Measurements from ENCODE around the gene CYB561D2.

CYB561D2 gene

DNA sequence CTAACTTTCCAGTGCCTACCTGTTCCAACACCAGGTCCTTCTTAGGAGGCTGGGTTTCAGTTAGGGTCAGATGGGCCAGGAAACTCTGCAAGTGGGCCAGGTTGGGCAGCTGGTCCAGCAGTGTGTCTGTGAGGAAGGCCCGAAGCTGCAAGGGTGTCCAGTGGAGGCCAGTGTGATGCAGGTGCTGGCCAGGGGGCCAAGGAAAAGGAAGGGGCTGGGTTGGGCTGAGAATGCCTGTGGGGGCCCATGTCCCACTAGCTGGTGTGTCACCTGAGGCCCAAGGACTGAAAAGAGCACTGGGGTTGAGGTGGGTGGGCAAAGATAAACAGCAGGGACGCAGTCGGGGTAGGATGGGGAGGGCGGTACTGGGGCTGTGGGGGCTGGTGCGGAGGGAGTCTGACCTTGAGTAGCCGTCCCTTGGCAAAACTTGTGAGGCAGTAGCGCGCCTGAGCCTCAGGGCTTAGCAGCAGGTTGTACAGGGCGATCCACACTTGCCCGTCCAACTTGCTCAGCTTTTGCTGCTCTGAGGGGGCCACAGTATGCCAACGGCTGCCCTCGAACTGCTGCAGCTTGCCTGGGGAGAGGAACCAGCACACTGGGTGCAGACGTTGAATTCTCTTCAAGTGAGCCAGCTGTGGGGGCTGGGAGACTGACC is 8.5 kb upstream of the CYB561D2 start:
- DNase-seq (ENCODE audit: low spot score), result no peak

- DNase-seq (ENCODE audit: low spot score), result no peak
Observed at GRCh38 chr3:50342813-50343633, 7.6 kb upstream of the CYB561D2 start.

- no peak for DNase-seq (ENCODE audit: low spot score)
Observed at GRCh38 chr3:50345008-50345407, 5.7 kb upstream of the CYB561D2 start.

GRCh38 chr3:50345586-50346234 is 5.0 kb upstream of the CYB561D2 start, which contains the start of gene ZMYND10:
Gene ZMYND10, minus strand, starts transcription at chr3:50345732. Its CDS starts 153 bp downstream, at chr3:50345579.
- DNase-seq (ENCODE audit: low spot score), result peak; percentile 82

GRCh38 chr3:50347187-50347813 is 3.4 kb upstream of the CYB561D2 start:
- DNase-seq (ENCODE audit: low spot score), result no peak

DNA sequence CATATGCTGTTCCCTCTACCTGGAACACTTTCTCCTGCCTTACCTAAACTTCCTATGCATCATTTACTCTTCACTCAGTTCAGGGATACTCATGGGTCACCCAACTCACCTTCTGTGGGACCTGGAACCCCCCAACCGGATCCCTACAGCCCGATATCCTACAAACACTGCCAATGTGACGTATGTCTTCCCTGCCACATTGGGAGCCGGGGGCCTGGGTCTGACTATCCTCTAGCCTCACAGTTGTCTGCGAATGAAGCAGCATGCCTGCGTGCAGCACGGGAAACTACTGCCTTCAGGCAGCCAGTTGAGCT is 492 bp upstream of the CYB561D2 start:
- no peak for DNase-seq (ENCODE audit: low spot score)

DNA sequence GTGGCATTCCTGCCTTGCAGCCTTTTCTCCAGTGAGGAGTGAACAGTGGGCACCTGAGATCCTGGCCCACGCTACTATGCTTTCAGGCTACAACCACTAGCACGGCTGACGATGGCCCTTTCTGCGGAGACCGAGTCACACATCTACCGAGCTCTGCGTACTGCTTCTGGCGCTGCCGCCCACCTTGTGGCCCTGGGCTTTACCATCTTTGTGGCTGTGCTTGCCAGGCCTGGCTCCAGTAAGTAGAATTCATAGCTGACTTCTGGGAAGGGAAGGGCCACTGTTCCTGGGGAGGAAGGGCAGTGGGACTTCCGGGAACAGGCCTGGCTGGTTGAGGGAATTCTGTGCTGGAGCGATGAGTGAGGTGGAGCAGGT is 648 bp downstream of the CYB561D2 start:
- DNase-seq (ENCODE audit: low spot score), result no peak

GRCh38 chr3:50352781-50353180 is 2.1 kb downstream of the CYB561D2 start:
- no peak for DNase-seq (ENCODE audit: low spot score)

GRCh38 chr3:50353245-50354004 is 2.8 kb downstream of the CYB561D2 start:
- no peak for DNase-seq (ENCODE audit: low spot score)

GRCh38 chr3:50354186-50354764 is 3.6 kb downstream of the CYB561D2 start:
- no peak for DNase-seq (ENCODE audit: low spot score)

DNA sequence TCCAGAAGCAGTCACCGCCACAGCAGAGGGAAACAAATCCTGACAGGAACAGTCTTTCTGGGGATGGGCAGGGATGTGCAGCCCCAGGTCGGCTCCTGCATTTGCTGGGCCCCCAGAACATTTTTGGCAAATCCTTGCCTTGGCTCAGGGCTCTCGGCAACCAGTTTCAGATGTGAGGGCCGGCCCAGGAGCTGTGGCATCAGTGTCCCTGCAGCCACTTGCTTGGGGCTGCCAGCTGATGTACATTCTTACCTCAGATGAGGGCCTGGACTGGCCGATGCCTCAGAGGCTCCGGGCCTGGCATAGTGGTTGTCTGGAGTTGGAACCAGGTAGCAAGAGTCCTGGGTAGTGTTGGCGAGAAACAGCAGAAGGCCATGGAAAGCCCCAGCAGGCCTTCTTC is 4.2 kb downstream of the CYB561D2 start:
- DNase-seq (ENCODE audit: low spot score), result no peak

- no peak for DNase-seq (ENCODE audit: low spot score)
Observed at GRCh38 chr3:50355829-50356552, 5.3 kb downstream of the CYB561D2 start.

- no peak for DNase-seq (ENCODE audit: low spot score)
Observed at GRCh38 chr3:50356553-50356952, 5.9 kb downstream of the CYB561D2 start.

GRCh38 chr3:50357481-50357880 is 6.8 kb downstream of the CYB561D2 start:
- DNase-seq (ENCODE audit: low spot score), result no peak

DNA sequence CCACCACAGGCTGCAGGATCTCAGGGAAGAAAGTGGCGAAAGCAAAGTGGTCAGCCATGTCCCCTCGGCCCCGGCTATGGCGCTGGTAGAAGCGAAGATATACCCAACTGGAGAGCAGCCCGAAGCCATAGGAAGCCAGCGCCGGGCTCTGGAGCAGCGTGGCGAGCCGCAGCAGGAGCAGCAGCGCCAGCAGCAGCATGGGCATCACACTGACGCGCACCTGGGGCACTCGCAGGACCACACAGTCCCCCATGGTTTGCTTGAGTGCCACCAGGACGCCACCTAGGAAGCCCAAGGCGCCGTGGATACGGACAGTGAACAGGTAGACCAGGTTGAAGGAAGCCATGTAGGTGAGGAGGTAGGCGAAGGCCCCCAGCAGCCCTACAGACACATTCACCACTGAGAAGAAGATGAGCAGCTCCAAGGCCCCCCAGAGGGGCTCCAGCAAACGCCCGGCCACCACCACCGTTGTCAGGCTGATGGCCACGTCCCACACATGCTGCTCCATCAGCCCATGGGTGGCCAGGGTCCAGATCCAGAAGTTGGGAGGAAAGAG is 7.8 kb downstream of the CYB561D2 start:
- DNase-seq (ENCODE audit: low spot score), result no peak

DNA sequence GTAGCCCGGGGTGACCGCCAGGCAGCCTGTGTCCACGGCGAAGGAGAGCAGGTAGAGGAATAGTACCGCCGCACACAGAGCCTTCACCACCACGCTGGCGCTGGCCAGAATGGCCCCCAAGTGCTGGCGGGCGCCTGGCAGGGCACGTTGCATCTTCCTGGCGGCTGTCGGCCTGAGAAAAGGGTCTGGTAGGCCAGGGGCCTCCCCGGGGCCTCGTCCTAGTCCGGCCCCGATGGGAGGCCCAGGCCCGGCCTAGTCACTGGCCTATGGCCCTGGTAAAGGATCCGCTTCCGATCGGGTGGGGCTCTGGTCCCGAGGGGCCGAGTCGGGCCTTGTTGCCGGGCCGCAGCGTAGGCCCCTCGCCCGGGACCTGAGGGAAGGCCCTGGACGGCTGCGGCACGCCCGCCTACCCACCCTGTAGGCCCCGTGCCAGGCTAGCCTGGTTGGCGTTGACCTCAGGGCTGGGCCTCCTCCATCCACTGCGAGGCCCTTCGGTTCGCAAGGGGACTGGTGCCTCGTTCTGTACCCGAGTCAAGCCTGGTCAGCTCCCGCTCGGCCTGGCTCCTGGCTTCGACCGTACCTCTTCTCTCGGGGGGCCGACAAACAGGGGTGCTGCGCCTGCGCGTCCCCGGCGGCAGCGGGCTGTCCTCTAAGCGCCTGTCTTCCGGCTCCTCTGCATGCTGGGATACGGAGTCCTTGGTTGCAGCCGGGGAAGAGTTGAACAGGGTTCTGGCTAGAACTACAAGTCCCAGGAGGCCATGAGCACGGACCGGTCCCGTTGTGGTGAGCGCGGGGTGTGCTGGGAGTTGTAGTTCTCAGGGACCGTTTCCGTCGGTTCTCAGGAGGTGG is 8.5 kb downstream of the CYB561D2 start, which contains the start of gene TMEM115:
TSS of gene TMEM115 (minus strand) at position 611 of the 849 bp plus-strand sequence. CDS start at position 153, 458 bp downstream.
- DNase-seq (ENCODE audit: low spot score), result peak; percentile 94

DNA sequence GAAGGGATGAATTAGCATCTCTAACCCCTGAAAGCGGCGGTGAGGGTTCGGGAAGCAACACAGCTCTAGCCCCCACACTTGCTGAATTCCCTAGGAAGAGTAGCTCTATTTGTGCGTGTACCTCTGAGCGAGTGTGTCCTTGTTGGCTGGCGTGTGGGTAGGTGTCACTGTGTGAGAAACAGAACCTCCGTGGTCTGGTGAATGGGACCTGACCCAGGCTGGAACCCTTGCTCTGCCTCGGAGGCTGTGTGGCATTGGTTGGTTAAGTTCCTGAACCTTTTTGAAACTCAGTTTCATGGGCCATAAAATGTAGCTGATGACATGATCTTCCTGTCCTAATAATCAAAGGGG is 9.1 kb downstream of the CYB561D2 start:
- DNase-seq (ENCODE audit: low spot score), result no peak

GRCh38 chr3:50364573-50365079 is 14.0 kb downstream of the CYB561D2 start:
- no peak for DNase-seq (ENCODE audit: low spot score)
